ENCODE data around the gene MGAT4A.

GRCh38 chr2:98734162-98734561 is 3.2 kb upstream of the MGAT4A start:
- no peak for TF ChIP-seq CTCF (conservative IDR thresholded peaks at IDR 0.05; ENCODE audit: low read length)
- no peak for TF ChIP-seq EZH2phosphoT487 (IDR thresholded peaks at IDR 0.05; ENCODE audit: borderline replicate concordance)

Data from Loucy (cell line).